HL-60 (cell line): Measurements from ENCODE around the gene PDAP1.

Experiments
- DNase-seq, 2 experiments: peaks; one replicate each; pipeline ENCODE4 v3.0.0-alpha.2; 2010 to 2020; ENCODE audit warnings: low read depth in 1 of 2, low spot score in 1 of 2
- H3K27ac ChIP-seq: fragments of 250-450 bp; sonication (Bioruptor Pico); replicated peaks from 2 replicates; pipeline ENCODE4 v1.5.1; 2020; ENCODE audit warnings: mild to moderate bottlenecking, moderate library complexity
- H3K27me3 ChIP-seq: fragments of 250-450 bp; sonication (Bioruptor Pico); 2 replicates; pipeline ENCODE4 v1.5.1; 2021; ENCODE audit warnings: mild to moderate bottlenecking, moderate library complexity; ENCODE audit not compliant: insufficient read depth, poor library complexity, severe bottlenecking
- H3K4me3 ChIP-seq: replicated peaks from 2 replicates; pipeline ENCODE4 v1.5.1; 2011; ENCODE audit warnings: mild to moderate bottlenecking, control low read depth, low read length; ENCODE audit not compliant: insufficient read depth
- GABPA ChIP-seq: IDR thresholded peaks from 2 replicates; pipeline ENCODE4 v1.6.1; 2012; ENCODE audit warnings: low read depth
- POLR2AphosphoS5 ChIP-seq: IDR thresholded peaks from 2 replicates; pipeline ENCODE4 v1.6.1; 2012; ENCODE audit warnings: low read depth
- SPI1 ChIP-seq: IDR thresholded peaks from 2 replicates; pipeline ENCODE4 v1.6.1; 2012; ENCODE audit warnings: low read depth, mild to moderate bottlenecking, borderline replicate concordance
- TF ChIP-seq, protein P1 (sequence below): IDR thresholded peaks from one replicate; pipeline ENCODE4 v1.5.1; 2011; ENCODE audit warnings: low read length, control low read depth, inconsistent platforms; ENCODE audit not compliant: insufficient read depth
- TF ChIP-seq, protein P2 (sequence below): IDR thresholded peaks from 2 replicates; pipeline ENCODE4 v1.6.1; 2012; ENCODE audit warnings: low read depth; ENCODE audit not compliant: insufficient replicate concordance

The PDAP1 gene

DNA sequence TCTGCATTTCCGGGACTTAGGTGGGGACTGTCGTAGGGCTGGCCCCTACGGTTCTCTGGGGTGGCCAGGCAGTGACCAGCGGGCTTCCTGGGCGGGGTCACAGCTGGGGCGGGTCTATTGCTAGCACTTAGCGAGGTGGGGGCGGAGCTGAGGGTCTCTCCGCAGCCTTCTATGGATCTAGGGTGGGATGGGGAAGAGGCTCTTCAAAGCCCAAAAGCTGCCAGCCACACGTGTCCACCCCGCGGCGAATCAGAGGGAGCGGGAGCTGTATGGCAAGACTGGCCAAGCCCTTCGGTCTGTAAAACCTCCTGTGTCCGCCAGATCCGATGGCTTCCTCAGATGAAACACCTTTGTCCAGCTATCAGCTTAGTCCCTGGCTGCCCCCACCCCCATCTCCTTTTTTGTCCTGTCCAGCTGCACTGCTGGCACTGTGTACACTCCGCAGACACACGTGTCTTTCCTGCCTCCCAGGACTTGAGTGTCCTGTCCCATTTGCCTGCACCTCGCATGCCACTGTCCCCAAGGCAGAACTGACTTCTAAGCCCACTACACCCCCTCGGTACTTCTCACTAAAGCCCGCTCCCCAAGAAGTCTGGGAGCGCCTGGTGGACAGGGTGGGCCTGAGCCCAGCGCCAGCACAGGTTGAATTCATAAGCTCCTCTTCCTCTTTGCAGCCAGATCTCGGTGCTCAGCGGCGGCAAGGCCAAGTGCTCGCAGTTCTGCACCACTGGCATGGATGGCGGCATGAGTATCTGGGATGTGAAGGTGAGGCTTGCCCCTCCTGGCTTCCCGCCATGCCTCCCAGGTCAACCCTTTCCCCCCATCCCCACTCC lies 14.8 kb downstream of the PDAP1 start:
- peak; percentile 28; the same call in 1 of the 2 replicates for TF ChIP-seq POLR2AphosphoS5
- TF ChIP-seq, protein P1, sequence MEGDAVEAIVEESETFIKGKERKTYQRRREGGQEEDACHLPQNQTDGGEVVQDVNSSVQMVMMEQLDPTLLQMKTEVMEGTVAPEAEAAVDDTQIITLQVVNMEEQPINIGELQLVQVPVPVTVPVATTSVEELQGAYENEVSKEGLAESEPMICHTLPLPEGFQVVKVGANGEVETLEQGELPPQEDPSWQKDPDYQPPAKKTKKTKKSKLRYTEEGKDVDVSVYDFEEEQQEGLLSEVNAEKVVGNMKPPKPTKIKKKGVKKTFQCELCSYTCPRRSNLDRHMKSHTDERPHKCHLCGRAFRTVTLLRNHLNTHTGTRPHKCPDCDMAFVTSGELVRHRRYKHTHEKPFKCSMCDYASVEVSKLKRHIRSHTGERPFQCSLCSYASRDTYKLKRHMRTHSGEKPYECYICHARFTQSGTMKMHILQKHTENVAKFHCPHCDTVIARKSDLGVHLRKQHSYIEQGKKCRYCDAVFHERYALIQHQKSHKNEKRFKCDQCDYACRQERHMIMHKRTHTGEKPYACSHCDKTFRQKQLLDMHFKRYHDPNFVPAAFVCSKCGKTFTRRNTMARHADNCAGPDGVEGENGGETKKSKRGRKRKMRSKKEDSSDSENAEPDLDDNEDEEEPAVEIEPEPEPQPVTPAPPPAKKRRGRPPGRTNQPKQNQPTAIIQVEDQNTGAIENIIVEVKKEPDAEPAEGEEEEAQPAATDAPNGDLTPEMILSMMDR, result no peak
- H3K27ac ChIP-seq, result no peak overlapping the region
- no peak overlapping the region for H3K4me3 ChIP-seq
- no peaks in the 10 kb centered on the region for H3K27me3 ChIP-seq
- no peak for DNase-seq

DNA sequence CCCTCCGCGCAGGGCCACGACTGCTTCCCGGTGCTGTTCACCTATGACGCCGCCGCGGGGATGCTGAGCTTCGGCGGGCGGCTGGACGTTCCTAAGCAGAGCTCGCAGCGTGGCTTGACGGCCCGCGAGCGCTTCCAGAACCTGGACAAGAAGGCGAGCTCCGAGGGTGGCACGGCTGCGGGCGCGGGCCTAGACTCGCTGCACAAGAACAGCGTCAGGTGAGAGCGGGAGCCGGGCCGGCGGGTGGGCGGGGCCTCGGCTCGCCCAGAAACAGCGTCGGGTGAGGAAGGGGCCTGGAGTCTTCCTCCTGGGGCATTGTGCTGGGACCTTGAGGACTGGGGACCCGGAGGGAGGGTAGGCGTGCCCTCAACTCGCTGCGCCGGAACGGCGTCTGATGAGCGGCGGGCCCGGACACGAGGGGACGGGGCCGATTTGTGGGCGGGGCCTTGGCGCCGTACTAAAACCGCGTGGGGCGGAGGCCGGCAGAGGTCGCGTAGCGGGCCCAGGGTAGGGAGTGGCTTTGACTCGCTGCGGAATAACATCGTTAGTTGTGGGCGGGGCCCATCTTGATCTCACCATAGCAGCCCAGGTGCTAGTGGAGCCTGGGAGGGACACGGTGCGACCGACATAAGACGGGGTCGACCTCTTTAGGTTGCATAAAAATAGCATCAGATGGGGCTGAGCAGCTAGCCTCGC lies 15.6 kb downstream of the PDAP1 start:
- Histone ChIP-seq H3K27me3 (no peaks in the 10 kb centered on the region), H3K27ac (no peak overlapping the region), H3K4me3 (no peak overlapping the region)
- DNase-seq, result no peak
- TF ChIP-seq POLR2AphosphoS5, result no peak
- TF ChIP-seq SPI1, result no peak
- TF ChIP-seq, protein P2, sequence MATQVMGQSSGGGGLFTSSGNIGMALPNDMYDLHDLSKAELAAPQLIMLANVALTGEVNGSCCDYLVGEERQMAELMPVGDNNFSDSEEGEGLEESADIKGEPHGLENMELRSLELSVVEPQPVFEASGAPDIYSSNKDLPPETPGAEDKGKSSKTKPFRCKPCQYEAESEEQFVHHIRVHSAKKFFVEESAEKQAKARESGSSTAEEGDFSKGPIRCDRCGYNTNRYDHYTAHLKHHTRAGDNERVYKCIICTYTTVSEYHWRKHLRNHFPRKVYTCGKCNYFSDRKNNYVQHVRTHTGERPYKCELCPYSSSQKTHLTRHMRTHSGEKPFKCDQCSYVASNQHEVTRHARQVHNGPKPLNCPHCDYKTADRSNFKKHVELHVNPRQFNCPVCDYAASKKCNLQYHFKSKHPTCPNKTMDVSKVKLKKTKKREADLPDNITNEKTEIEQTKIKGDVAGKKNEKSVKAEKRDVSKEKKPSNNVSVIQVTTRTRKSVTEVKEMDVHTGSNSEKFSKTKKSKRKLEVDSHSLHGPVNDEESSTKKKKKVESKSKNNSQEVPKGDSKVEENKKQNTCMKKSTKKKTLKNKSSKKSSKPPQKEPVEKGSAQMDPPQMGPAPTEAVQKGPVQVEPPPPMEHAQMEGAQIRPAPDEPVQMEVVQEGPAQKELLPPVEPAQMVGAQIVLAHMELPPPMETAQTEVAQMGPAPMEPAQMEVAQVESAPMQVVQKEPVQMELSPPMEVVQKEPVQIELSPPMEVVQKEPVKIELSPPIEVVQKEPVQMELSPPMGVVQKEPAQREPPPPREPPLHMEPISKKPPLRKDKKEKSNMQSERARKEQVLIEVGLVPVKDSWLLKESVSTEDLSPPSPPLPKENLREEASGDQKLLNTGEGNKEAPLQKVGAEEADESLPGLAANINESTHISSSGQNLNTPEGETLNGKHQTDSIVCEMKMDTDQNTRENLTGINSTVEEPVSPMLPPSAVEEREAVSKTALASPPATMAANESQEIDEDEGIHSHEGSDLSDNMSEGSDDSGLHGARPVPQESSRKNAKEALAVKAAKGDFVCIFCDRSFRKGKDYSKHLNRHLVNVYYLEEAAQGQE, result no peak
- TF ChIP-seq, protein P1, result no peak
- no peak for TF ChIP-seq GABPA

DNA sequence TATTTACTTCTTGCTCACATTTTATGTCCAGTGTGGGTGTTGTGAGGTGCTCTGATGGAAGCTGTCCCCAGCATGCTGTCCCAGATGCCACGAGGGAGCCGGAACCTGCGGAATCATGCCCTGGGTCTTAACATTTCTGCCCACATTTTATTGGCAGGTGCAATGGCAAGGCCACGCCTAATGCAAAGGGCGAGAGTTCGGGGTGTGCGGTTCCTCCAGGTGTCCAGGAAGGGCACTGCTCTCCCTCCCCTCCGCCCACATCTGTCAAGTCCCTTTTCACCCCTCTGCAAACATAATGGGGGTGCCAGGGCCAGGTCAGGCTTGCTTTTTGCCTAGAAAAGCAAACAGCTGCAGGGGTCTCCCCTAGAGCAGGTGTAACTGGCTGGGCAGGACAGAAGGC lies 16.4 kb downstream of the PDAP1 start:
- H3K4me3 ChIP-seq, result no peak overlapping the region
- no peak overlapping the region for H3K27ac ChIP-seq
- DNase-seq, result no peak
- TF ChIP-seq, protein P1, result no peak
- TF ChIP-seq GABPA (no peak), SPI1 (no peak), POLR2AphosphoS5 (no peak; the same call in 1 of the 2 replicates)
- TF ChIP-seq, protein P2, result no peak
- no peaks in the 10 kb centered on the region for H3K27me3 ChIP-seq
